Tongue (tissue), 2 donors: ENCODE data around the gene RAB40C. TPM values are rescaled to one million over a fixed set of nuclear protein-coding genes. Genes with fewer than 3 reads are reported as not detected.

Experiments
- DNase-seq: peaks from one replicate; pipeline ENCODE4 v3.0.0-alpha.2; 2015
- total RNA-seq: library from RNA; depleted of rRNA; stranded (reverse); fragments of >200 nt; gene quantifications from one replicate; pipeline ENCODE4 v1.2.3, GENCODE V29; 2014

The RAB40C gene
- total RNA-seq, 1 donor from 2014 or later = 18.2 TPM

DNA sequence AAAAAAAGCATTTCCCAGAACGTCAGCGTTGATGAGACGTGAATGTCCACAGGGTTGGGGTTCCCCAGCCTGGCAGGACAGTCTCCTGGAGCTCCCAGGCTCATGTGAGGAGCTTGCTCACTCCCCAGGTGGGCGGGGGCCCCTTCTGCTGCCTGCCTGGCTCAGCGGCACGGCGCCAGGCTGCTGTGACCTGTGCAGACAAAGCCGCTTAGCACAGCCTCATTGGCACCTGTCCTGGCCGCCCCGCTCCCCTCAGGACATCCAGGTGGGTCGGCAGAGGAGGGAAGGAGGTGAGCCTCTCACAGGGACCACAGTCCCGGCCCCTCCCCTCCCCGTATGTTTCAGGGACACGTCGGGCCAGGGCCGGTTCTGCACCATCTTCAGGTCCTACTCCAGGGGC, 28.0 kb downstream of the RAB40C start:
- no peak for DNase-seq

DNA sequence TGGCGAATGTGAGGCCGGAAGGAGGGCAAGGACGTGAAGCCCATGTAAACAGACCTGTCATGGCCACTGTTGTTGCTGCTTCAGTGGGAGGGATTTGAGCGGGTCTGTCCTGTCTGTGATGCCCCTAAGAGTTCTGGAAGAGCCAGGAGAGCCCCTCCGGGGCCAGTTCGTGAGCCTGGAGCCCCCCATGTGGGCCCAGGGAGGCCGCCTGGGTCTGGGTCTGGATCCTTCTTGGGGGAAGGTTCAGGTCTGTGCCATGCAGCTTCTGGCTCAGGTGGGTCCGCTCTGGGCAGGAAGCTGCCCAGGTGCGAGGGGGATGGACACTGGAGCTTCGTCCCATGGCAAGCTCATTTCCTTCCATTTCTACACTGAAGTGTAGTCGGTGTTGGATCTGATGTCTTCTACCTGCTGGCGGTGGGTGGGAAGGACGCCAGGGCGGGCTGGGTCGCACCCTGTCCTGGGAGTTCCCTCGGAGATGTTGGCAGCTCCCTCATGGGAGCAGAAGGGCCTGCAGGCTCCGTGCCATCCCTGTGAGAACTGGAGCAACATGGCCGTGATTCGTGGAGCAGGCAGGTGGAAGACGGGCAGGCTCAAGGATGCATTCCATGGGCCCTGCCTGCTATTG, 29.7 kb downstream of the RAB40C start:
- DNase-seq = no peak

DNA sequence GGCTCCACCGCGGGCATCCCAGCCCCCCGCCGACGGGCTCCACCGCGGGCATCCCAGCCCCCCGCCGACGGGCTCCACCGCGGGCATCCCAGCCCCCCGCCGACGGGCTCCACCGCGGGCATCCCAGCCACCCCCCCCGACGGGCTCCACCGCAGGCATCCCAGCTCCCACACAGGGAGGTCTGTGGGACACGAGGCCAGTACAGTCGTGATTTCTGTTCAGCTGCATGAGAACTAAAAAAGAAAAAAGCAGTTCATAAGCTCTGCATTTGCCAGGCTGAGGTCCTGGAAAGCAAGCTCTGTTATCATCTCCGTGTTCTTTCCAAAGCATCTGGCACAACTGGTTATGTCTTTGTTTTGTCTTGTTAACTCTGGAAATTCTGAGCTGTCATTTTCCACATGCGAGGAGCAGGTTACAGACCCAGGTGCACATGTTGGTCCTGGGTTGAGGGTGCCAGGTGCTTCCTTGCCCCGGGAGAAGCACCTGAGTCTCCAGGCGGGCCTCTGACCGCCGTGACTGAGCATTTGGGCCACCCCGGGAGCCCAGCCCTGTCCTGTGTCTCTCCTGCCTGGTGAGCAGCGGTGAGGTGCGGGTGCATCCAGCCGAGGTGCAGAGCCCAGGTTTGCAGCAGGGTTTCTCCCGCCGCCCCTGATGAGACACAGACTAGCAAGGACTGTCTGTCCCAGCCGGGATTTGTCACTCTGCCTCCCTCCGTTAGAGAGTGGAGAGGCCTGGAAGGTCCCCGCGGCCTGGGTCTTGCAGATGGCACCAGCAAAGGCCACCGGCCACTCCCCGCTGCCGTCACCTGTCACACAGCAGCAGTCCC, 31.0 kb downstream of the RAB40C start:
- no peak for DNase-seq

DNA sequence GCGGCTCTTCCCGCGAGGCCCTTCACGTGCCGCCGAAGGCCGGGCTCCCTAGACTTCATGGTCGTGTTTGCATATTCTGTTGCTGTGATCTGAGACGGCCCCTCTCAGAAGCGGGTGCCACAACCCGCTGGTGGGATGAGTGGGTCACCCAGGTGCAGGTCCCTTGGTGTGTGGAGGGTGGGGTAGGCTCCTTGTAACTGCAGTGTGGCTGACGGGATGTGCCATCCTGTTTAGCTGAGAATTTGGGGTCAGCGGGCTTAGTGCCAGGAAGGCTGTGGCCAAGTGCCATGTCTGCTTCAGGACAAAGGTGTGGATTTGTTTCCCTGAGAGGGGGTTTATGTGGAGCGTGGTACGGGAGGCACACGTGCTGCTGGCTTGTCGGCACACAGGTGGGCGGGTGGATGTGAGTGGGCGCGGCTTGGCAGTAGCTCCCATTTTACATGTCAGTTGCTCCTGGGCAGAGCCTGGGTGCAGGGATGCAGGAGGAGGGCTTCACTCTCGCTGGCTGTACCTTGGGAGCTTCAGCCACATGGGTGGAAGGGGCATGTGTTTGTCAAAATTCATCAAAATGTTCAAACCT, 31.8 kb downstream of the RAB40C start:
- no peak for DNase-seq

DNA sequence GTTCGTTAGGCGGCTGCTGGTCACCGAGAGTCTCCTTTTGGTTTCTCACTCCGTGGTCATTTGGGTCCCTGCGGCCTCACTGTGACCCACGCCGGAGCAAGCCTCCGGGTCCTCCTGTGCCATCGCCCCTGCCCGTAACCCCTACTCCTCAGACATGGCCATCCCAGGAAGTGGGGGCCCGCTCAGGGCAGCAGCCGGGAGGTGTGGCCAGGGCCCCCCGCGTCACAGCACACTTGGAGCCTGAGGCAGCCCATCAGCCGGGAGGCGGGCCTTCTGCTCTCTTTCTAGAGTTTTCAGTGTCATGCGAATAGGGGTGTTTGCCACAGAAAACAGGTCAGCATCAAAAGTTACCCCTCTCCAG, 33.0 kb downstream of the RAB40C start:
- no peak for DNase-seq

DNA sequence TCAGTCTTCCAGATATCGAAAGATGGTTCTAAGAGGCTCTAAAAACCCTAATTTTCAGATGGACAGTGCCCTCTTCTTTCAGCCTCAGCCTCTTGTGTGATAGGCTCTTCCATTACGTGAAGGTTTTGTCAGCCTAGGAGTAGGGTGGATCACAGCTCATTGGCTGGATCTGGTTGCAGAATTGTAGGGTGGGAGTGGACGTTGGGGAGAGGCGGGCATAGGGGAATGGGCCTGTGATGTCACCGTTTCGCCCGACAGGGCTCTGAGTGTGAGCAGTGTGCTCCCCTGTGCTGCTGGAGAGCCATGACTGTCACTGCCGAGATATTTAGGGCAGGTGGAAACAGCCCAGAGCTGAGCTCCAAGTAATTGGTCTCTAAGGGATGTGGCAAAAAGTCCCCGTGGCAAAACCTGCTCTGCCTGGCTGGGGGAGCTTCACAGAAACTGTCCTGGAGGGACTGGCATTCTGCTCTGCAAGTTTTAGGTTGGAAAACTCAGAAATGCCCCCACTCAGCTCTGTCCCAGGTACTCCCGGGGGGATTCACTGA, 34.7 kb downstream of the RAB40C start:
- DNase-seq = no peak

DNA sequence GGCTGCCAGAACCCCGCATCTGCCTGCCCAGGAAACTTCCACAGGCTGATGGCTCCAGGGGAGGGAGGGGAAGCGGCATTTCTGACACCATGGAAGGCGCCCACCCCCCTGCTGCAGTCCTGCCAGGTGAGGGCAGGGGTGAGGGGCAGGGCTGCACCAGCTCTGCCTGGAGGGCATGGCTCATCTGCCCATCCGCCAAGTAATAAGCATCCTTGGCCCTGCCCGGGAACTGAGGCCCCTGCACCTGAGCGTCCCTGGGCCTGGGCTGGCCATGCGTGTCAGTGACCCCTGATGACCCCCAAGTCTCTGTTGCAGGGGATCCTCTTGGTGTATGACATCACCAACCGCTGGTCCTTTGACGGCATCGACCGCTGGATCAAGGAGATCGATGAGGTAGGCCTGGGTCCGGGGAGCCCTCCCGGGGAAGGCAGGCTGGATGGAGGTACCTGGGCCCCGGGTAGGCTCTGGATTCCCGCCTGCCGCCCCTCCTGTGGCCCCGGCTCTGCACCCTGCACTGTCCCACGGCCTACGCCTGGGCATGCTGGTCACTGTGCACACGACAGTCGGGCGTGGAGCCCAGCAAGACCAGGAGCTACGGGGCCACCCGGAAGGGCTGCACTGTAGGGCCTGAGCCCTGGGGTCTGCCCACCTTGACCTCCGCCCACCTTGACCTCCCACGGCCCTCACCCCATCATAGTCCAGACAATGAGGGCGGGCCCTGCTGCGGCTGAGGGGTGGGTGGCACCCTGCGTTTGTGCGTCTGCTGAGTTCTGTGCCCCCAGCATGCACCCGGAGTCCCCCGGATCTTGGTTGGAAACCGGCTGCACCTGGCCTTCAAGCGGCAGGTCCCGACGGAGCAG, 35.5 kb downstream of the RAB40C start:
- DNase-seq = no peak

DNA sequence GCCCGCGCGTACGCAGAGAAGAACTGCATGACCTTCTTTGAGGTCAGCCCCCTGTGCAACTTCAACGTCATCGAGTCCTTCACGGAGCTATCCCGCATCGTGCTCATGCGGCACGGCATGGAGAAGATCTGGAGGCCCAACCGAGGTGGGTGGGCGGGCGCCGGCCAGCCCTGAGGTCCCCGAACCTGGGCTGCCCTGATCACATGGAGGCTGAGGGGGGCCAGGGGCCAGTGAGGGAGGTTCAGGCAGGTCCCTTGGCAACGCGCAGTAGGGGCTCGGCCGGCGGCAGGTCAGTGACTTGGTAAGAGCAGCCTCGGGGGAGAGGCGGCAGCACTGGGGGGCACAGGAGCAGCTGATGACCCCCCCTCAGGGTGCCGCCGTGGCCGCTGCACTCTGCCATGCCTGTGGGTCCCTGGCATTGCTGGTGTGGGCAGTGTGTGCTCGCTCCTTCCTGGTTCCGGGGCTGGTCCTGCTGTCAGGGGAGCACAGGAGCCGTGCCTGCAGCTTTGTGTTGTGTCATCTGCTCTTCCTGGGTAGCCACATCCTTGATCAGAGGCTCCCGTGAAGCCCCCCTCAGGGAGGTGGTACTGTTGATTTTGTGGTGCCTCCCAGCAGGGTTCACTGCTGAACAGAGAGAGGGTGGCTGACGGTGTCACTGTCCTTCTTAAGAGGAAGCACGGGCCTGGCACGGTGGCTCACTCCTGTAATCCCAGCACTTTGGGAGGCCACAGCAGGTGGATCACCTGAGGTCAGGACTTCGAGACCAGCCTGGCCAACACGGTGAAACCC, 36.3 kb downstream of the RAB40C start:
- no peak for DNase-seq

DNA sequence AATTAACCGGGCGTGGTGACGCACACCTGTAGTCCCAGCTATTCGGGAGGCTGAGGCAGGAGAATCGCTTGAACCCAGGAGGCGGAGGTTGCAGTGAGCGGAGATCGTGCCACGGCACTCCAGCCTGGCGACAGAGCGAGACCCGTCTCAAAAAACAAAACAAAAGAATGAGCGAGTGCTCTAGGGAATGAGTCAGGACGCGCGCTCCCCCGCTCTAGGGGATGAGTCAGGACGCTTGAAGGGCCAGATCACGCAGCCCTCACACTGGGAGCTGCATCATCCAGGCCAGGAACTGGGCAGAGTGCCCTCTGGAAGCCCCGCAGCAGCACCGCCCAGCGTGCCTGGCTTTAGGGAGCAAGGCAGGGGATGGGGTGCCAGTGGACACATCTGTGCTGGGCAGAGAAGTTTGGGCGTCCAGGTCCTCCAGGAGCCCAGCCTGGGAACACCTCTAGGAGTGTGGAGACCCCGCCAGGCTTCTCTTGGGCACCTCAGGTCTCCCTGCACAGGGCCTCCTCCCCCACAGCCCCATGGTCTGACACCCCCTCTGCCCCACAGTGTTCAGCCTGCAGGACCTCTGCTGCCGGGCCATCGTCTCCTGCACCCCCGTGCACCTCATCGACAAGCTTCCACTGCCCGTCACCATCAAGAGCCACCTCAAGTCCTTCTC, 37.1 kb downstream of the RAB40C start:
- DNase-seq = no peak

DNA sequence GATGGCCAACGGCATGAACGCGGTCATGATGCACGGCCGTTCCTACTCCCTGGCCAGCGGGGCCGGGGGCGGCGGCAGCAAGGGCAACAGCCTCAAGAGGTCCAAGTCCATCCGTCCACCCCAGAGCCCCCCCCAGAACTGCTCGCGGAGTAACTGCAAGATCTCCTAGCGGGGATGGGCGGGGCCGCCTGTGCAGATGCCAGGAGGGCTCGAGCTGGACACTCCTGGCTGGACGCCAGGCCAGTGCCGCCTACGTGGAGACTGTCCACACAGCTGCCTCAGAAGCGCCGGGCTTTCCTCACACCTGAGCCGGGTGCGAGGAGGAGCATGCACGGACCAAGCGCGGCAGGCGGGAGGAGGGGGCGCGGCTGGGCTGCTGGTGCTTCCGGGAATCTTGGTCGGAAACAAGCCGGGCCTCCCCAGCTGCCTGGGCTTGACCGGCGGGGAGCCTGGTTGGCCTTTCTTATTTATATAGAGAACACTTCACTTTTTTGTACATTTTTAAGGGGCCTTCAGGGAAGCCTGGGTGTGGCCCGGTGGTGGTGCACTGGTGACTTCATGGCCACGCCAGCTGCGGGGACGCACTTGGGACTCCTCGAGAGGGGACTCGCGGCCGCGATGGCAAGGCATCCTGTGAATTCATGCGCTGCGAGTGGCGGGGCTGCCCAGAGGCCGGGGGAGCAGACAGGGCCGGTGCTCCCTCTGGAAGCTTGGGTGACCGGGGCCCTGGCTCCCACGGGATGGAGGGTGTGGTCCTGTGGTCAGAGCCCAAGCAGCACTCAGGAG, 37.8 kb downstream of the RAB40C start:
- peak; percentile 49 for DNase-seq

DNA sequence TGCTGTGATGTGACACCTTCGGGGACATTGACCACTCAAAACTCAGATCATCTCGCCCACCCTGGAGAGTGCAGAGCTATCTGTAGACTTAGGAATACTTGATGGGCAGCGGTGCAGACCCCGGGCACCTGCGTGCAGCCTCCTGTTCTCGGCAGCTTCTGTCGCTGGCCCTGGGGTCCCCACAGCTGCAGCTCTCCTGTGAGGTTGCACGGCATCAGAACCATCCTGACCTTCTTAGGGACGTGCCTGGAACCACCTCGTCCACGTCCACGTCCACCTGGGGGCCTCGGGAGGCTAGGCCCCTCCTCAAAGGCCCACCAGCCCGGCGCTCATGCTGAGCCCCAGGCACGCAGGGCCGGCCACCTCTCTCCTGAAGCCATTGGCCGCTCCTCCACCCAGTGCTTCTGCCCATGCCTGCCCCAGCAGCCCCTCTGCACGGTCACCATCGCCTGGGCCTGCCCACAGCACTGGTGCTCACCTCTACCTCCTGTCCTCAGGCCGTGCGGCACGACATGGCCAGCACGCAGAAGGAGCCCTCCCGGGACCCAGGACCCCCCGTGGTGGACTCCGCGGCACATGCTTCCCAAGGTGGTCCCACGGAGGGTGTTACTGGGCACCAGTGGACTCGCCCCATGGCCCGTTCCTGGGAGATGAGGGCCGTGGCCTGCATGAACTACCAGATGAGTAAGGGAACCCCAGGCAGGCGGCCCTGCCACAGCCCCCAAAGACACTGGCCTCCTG, 38.6 kb downstream of the RAB40C start:
- DNase-seq = no peak

DNA sequence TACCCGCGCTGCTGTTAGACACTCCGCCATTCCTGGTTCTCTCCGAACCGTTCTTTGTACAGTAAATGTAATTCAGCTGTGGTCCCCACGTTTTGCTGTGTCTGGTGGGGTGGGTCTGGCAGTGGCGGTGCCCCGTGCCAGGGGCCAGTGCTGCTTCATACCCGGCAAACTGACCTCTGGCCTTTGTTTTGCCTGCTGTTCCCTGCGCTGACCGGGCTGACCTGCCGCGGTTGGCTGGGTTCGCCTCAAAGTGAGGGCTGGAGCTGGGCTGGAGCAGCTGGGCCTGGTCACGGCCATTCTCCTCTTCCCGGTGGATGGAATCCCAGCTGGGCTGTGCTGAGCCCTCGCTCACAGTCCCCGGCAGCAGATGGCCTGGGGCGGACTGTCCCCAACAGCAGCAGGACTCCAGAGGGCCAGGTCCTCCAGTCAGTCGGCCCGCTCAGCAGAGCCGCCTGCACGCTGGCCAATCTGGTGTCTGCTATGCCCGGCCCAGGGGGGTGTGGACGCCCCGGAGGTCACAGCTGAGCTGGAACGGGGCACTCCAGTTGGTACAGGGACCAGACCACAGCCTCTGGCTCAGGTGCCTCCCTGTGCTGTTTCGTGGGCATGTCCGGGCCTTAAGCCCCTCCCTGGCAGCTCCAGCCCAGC, 39.4 kb downstream of the RAB40C start:
- DNase-seq = peak; percentile 88

DNA sequence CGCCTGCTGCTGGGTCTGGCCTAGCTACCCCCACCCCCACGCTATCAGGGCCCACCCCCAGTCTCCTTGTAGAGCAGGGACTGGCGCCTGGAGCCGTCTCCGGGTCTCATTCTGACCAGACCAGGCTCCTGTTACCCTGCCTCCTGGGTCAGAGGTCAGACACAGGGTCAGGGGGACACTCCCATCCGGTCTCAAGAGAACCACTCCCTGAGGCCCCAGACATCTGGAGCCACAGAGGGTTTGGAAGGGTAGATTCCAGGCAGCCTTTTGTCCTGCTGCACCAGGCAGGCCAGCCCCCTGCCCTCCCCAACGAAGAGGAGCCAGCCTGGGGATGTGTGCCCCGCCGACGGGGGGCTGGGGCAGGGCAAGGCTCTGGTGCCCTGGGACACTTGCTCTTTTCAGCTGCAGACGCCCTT, 40.0 kb downstream of the RAB40C start:
- no peak for DNase-seq

DNA sequence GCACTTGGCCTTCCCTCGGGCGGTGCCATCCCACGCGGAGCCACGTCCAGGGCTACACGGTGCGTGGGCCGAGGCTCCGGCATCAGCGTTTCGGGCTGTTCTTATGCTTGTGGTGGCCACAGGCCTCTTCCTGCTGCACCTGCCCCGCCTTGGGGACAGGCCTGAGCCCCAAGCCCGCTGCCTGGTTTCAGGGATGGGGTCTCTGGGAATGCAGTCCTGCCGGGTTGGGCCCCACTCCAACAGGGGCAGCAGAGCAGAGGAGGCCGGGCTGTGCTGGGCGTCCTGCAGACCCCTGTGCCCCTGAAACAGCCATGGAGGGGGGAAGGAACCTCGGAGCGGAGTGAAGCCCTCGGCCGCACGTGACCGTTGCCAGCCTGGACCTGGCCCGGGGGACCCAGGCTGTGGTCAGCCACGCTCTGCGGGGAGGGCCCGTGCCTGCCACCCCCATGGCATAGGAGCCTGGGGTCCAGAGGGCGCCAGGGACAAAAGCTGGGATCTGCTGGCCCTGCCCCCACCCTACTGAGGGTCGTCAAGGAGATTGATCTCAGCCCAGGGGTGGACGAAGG, 40.5 kb downstream of the RAB40C start:
- no peak for DNase-seq

DNA sequence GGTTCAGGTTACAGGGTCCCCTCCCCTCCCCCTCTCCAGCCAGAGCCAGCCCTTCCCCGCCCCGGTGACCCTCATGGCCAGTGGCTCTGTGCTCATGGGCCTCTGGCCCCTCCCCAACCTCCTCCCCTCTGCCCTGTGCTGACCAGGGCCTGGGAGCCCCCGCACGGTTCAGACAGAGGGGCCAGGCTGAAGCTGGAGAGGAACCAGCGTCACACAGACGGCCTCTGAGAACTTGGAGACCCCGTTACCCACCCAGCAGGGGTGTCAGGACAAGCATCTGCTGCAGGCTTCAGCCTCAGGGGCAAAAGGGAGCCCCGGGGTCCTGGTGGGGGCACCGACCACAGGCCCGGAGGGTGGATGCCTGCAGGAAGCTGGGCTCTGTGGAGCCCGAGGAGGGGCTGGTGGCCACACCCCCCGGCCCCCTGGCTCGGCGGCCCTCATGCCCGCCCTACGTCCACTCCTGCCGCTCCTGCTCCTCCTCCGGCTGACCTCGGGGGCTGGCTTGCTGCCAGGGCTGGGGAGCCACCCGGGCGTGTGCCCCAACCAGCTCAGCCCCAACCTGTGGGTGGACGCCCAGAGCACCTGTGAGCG, 41.0 kb downstream of the RAB40C start, which contains the start of gene WFIKKN1:
Gene WFIKKN1 (plus strand): TSS at position 171 of the 591 bp plus-strand sequence. CDS start 269 bp downstream, at position 440.
- DNase-seq = no peak

DNA sequence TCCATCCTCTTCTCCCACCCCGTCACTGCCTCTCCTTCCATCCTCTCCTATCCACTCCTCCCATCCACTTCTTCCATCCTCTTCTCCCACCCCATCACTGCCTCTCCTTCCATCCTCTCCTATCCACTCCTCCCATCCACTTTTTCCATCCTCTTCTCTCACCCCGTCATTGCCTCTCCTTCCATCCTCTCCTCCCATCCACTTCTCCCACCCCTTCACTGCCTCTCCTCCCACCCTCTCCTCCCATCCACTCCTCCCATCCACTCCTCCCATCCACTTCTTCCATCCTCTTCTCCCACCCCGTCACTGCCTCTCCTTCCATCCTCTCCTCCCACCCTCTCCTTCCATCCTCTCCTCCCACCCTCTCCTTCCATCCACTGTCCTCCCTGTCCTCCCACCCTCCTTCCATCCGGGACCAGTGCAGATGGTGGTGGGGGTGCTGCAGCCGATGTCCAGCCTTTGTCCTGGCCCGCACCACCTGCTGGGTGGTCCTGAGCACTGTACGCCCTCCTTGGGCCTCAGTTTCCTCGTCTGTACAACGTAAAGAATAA, 42.0 kb downstream of the RAB40C start:
- DNase-seq = no peak

DNA sequence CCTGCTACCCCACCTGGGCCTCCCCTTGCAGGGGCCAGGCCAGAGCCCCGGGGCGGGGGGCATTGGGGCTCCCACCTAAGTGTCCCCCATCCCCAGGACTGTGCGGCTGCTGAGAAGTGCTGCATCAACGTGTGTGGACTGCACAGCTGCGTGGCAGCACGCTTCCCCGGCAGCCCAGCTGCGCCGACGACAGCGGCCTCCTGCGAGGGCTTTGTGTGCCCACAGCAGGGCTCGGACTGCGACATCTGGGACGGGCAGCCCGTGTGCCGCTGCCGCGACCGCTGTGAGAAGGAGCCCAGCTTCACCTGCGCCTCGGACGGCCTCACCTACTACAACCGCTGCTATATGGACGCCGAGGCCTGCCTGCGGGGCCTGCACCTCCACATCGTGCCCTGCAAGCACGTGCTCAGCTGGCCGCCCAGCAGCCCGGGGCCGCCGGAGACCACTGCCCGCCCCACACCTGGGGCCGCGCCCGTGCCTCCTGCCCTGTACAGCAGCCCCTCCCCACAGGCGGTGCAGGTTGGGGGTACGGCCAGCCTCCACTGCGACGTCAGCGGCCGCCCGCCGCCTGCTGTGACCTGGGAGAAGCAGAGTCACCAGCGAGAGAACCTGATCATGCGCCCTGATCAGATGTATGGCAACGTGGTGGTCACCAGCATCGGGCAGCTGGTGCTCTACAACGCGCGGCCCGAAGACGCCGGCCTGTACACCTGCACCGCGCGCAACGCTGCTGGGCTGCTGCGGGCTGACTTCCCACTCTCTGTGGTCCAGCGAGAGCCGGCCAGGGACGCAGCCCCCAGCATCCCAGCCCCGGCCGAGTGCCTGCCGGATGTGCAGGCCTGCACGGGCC, 42.8 kb downstream of the RAB40C start:
- DNase-seq = no peak
